ENCODE data around the gene TPRX1. TPM values are rescaled to one million over a fixed set of nuclear protein-coding genes. Genes with fewer than 3 reads are reported as not detected.
"Not testable (repeated sequence)": the region's sequence is repeated elsewhere in the genome, so short reads cannot be mapped to it uniquely, and the experiment has no call there.

TPRX1 gene
- total RNA-seq, 1 donor from 2014 or later = not detected

DNA sequence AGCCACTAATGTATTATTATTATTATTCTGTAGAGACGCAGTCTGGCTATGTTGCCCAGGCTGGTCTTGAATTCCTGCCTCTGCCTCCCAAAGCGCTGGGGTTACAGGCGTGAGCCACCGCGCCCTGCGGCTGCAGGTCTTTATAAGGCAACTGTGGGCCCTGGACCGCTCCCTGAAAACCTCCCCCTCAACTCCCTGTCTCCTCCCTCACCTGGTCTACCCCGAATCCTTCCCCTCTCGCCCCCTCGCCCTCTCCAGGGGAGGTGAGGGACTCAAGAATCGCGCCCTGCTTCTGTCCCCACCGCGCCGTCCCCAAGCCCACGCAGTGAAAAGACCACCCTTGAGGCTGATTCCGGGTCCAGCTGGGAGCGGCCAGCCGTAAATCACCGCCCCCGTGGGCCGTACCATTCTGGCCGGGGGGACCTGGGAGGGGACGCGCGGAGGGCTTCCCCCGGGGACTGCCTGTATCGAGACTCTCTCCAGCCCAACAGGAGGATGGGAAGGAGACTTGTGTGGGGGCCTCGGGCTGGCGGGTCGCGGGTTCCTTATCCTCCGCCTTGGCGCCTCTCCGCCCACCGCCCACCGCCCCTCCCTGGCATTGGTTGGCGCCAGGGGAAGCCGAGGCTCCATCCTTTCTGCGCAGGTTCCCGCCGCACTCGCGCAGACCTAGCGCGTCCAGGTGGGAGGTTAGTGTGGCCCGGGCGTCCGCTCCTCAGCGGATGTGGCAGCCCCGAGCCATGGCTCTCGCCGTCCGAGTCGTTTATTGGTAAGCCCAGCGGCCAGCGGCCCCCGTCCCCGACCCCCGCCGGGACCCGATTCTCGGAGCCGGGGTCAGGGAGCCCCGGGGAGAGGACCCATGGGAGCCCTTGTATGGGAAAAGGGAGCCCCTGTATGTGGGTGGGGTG lies 26.1 kb downstream of the TPRX1 start, which contains the start of gene SELENOW:
Gene SELENOW (plus strand): TSS at position 655 of the 905 bp plus-strand sequence. CDS start 83 bp downstream, at position 738.
- H3K4me3 Mint-ChIP-seq (ENCODE audit: unreplicated experiment) = peak within 1 kb of the TSS; percentile 96

GRCh38 chr19:47777245-47778048 lies 26.9 kb downstream of the TPRX1 start:
- not testable (repeated sequence) for H3K27me3 Mint-ChIP-seq (ENCODE audit: unreplicated experiment); H3K9me3 Mint-ChIP-seq (ENCODE audit: unreplicated experiment); DNase-seq; H3K36me3 Mint-ChIP-seq (ENCODE audit: unreplicated experiment)
- peaks cover 10% of the 10 kb centered on the region for H3K4me1 Mint-ChIP-seq (ENCODE audit: low read depth, unreplicated experiment)
- peak overlapping the region; percentile 96 for H3K4me3 Mint-ChIP-seq (ENCODE audit: unreplicated experiment)
- H3K27ac Mint-ChIP-seq (ENCODE audit: unreplicated experiment) = peak overlapping the region; percentile 96

More for the DNA sequence above, 26.1 kb downstream of the TPRX1 start, which contains the start of gene SELENOW:
- H3K4me1 Mint-ChIP-seq (ENCODE audit: low read depth, unreplicated experiment) = peaks cover 10% of the 10 kb centered on the region
- H3K9me3 Mint-ChIP-seq (ENCODE audit: unreplicated experiment) = peaks cover 5% of the 10 kb centered on the region
- peaks cover 5% of the 10 kb centered on the region for H3K27me3 Mint-ChIP-seq (ENCODE audit: unreplicated experiment)
- peak within 1 kb of the TSS; percentile 96 for H3K27ac Mint-ChIP-seq (ENCODE audit: unreplicated experiment)
- TF ChIP-seq, protein P1, sequence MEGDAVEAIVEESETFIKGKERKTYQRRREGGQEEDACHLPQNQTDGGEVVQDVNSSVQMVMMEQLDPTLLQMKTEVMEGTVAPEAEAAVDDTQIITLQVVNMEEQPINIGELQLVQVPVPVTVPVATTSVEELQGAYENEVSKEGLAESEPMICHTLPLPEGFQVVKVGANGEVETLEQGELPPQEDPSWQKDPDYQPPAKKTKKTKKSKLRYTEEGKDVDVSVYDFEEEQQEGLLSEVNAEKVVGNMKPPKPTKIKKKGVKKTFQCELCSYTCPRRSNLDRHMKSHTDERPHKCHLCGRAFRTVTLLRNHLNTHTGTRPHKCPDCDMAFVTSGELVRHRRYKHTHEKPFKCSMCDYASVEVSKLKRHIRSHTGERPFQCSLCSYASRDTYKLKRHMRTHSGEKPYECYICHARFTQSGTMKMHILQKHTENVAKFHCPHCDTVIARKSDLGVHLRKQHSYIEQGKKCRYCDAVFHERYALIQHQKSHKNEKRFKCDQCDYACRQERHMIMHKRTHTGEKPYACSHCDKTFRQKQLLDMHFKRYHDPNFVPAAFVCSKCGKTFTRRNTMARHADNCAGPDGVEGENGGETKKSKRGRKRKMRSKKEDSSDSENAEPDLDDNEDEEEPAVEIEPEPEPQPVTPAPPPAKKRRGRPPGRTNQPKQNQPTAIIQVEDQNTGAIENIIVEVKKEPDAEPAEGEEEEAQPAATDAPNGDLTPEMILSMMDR (IDR thresholded peaks at IDR 0.05; ENCODE audit: partially characterized antibody, unreplicated experiment) = no peak
- H3K36me3 Mint-ChIP-seq (ENCODE audit: unreplicated experiment) = no peaks in the 10 kb centered on the region
- DNase-seq = peak; percentile 87

DNA sequence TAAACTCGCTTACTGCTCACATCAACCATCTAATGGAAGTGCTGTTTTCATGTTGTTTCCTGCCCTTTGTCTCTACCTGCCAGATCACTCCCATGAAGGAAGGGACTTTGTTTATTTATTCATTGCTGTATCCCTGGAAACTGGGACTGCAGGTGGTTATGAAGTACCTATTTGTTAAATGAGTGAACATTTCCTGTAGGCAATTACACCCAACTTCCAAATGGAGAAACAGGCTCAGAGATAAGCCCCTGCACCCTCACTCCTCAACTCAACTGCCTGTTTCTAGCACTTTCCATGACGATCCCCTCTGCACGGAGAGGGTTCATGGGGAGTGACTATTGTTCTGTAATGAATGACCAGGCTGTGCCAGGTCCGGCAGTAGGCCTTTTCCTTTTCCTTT lies 27.8 kb downstream of the TPRX1 start:
- TF ChIP-seq, protein P1 (IDR thresholded peaks at IDR 0.05; ENCODE audit: partially characterized antibody, unreplicated experiment) = no peak
- H3K9me3 Mint-ChIP-seq (ENCODE audit: unreplicated experiment) = peaks cover 5% of the 10 kb centered on the region
- DNase-seq = no peak
- H3K4me3 Mint-ChIP-seq (ENCODE audit: unreplicated experiment) = no peak overlapping the region
- peaks cover 4% of the 10 kb centered on the region for H3K27me3 Mint-ChIP-seq (ENCODE audit: unreplicated experiment)
- peaks cover 7% of the 10 kb centered on the region for H3K4me1 Mint-ChIP-seq (ENCODE audit: low read depth, unreplicated experiment)
- no peak overlapping the region for H3K27ac Mint-ChIP-seq (ENCODE audit: unreplicated experiment)
- no peaks in the 10 kb centered on the region for H3K36me3 Mint-ChIP-seq (ENCODE audit: unreplicated experiment)

DNA sequence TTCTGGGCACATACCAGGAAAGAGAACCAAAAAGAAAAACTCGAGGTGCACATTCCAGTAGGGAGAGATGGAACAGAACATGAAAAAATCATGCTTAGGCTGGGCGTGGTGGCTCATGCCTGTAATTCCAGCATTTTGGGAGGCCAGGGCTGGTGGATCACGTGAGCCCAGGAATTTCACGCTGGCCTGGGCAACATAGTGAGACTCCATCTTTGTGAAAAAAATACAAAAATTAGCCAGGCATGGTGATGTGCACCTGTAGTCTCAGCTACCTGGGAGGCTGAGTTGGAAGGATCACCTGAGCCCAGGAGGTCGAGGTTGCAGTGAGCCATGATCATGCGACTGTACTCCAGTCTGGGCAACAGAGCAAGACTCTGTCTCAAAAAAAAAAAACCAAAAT lies 33.1 kb downstream of the TPRX1 start:
- H3K36me3 Mint-ChIP-seq (ENCODE audit: unreplicated experiment); H3K4me3 Mint-ChIP-seq (ENCODE audit: unreplicated experiment); H3K27ac Mint-ChIP-seq (ENCODE audit: unreplicated experiment); H3K9me3 Mint-ChIP-seq (ENCODE audit: unreplicated experiment); DNase-seq; H3K27me3 Mint-ChIP-seq (ENCODE audit: unreplicated experiment); H3K4me1 Mint-ChIP-seq (ENCODE audit: low read depth, unreplicated experiment): not testable (repeated sequence)

DNA sequence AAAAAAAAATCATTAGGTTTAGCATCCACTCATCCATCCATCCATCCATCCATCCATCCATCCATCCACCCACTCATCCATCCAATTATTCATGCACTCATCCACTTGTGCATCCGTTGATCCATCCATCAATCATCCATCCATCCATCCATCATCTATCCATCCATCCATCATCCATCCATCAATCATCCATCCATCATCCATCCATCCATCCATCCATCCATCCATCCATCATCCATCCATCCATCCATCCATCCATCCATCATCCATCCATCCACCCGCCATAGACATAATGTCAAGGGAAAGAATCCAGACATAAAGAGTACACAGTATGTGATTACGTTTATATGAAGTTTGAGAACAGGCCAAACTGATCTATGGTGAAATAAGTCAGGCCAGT lies 34.8 kb downstream of the TPRX1 start:
- Mint-ChIP-seq H3K36me3 (ENCODE audit: unreplicated experiment) (no peaks in the 10 kb centered on the region), H3K27me3 (ENCODE audit: unreplicated experiment) (peaks cover 2% of the 10 kb centered on the region), H3K9me3 (ENCODE audit: unreplicated experiment) (peaks cover 2% of the 10 kb centered on the region), H3K4me3 (ENCODE audit: unreplicated experiment) (peak overlapping the region; percentile 9), H3K4me1 (ENCODE audit: low read depth, unreplicated experiment) (no peaks in the 10 kb centered on the region), H3K27ac (ENCODE audit: unreplicated experiment) (no peak overlapping the region)
- DNase-seq = no peak
- TF ChIP-seq, protein P1 (IDR thresholded peaks at IDR 0.05; ENCODE audit: partially characterized antibody, unreplicated experiment) = no peak

All from glutamatergic neuron (in vitro differentiated cells).